Breast epithelium (tissue), 4 donors: ENCODE measurements around the gene NPHP3. TPM values are rescaled to one million over a fixed set of nuclear protein-coding genes. Genes with fewer than 3 reads are reported as not detected.
A peak's percentile ranks its signal among the peaks of the same experiment; 100 is the strongest.
"Not testable (repeated sequence)": the region's sequence is repeated elsewhere in the genome, so short reads cannot be mapped to it uniquely, and the experiment has no call there.

Source experiments
- DNase-seq, 2 donors: peaks; one replicate each; pipeline ENCODE4 v3.0.0-alpha.2; 2019; ENCODE audit warnings: low spot score in 2 of 2
- H3K27ac ChIP-seq, 2 donors: fragments of 200-600 bp; sonication (generic) in 1 of 2; one replicate each; pipeline ENCODE4 v1.5.1; 2016 to 2019; ENCODE audit warnings: mild to moderate bottlenecking in 1 of 2
- H3K27me3 ChIP-seq, 2 donors: fragments of 200-600 bp; sonication (generic) in 1 of 2; one replicate each; pipeline versions ENCODE4 v1.5.1 to v1.6.0; 2017 to 2019; ENCODE audit warnings: control low read depth in 1 of 2, mild to moderate bottlenecking in 1 of 2
- H3K36me3 ChIP-seq: fragments of 200-600 bp; one replicate; pipeline ENCODE4 v1.5.1; 2019
- H3K4me1 ChIP-seq, 2 donors: fragments of 200-600 bp; sonication (generic); one replicate each; pipeline ENCODE4 v1.5.1; 2016 to 2019; ENCODE audit warnings: control low read depth in 1 of 2
- H3K4me3 ChIP-seq, 3 donors: fragments of 200-600 bp; sonication (generic); 1 replicate in 2 of 3; 2 replicates in 1 of 3; pipeline ENCODE4 v1.5.1; 2016 to 2019; ENCODE audit warnings: mild to moderate bottlenecking in 3 of 3, moderate library complexity in 2 of 3
- H3K9me3 ChIP-seq, 2 donors: fragments of 200-600 bp; sonication (generic) in 1 of 2; one replicate each; pipeline ENCODE4 v1.5.1; 2016 to 2019; ENCODE audit warnings: control low read depth in 1 of 2
- CTCF ChIP-seq, 3 donors: fragments of 450-650 bp; IDR thresholded peaks; one replicate each; pipeline ENCODE4 v1.5.1; 2016 to 2017; ENCODE audit warnings: antibody characterized with exemption in 3 of 3, mild to moderate bottlenecking in 3 of 3, moderate library complexity in 3 of 3
- POLR2A ChIP-seq: fragments of 450-650 bp; IDR thresholded peaks from one replicate; pipeline ENCODE4 v1.6.1; 2016; ENCODE audit warnings: antibody characterized with exemption, mild to moderate bottlenecking, moderate library complexity
- POLR2AphosphoS5 ChIP-seq, 3 donors: sonication (generic); formaldehyde crosslinking; IDR thresholded peaks; one replicate each; pipeline ENCODE4 v1.6.1; 2017; ENCODE audit warnings: antibody characterized with exemption in 3 of 3
- intact Hi-C: fragments of 100-400 bp; cut with DNase I; formaldehyde crosslinking; loops from one replicate; pipeline ENCODE4 v1.15.1; 2023; ENCODE audit warnings: low total_unique reads
- total RNA-seq, 3 donors: library from RNA; depleted of rRNA; stranded (reverse); fragments of >200 nt; gene quantifications; one replicate each; pipeline ENCODE4 v1.1.0, GENCODE V29; 2016

NPHP3 gene
- total RNA-seq, 3 donors from 2014 or later: 53.0 to 98.2 (median 54.7) TPM

DNA sequence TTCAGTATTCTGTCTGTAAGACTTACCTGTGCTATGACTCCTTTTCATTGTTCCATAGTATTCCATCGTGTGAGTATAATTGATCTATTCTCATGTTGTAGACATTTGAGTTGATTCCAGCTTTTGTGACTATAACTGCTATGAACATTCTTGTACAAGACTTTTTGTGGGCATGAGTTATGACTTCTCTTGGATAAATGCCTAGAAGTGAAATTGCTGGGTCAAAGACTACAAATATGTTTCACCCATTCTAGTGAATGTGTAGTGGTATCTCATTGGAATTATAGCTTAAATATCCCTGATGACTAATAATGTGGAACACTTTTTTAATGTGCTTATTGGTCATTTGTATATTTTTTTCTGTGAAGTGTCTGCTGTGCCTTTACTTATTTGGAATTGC, 27.6 kb upstream of the NPHP3 start:
- intact Hi-C loops: no loop called here
- TF ChIP-seq CTCF (IDR thresholded peaks at IDR 0.05): no peak
- DNase-seq: no peak
- H3K27me3 ChIP-seq: no peaks in the 10 kb centered on the region
- no peaks in the 10 kb centered on the region for H3K9me3 ChIP-seq
- H3K4me1 ChIP-seq: no peaks in the 10 kb centered on the region
- H3K27ac ChIP-seq: no peak overlapping the region
- no peaks in the 10 kb centered on the region for H3K36me3 ChIP-seq
- no peak overlapping the region for H3K4me3 ChIP-seq

DNA sequence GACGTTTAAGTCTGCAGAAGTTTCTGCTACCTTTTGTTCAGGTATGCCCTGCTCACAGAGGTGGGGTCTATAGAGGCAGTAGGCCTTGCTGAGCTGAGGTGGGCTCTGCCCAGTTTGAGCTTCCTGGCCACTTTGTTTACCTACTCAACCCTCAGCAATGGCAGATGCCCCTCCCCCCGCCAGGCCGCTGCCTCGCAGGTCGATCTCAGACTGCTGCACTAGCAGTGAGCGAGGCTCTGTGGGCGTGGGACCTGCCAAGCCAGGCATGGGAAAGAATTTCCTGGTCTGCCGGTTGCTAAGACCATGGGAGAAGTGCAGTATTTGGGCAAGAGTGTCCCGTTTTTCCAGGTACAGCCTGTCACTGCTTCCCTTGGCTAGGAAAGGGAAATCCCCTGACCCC, 24.5 kb upstream of the NPHP3 start:
- intact Hi-C loops, H3K36me3 ChIP-seq, H3K4me3 ChIP-seq, H3K27me3 ChIP-seq, H3K9me3 ChIP-seq, H3K27ac ChIP-seq, DNase-seq, H3K4me1 ChIP-seq: not testable (repeated sequence)

GRCh38 chr3:132738314-132738713, 16.1 kb upstream of the NPHP3 start:
- no peaks in the 10 kb centered on the region for H3K27me3 ChIP-seq
- H3K27ac ChIP-seq: no peak overlapping the region
- H3K9me3 ChIP-seq: no peaks in the 10 kb centered on the region
- intact Hi-C loops: loop anchor here (10.0 kb wide), 1 partner anchor 686 kb away; no protein-coding TSS in a partner anchor
- no peaks in the 10 kb centered on the region for H3K36me3 ChIP-seq
- no peaks in the 10 kb centered on the region for H3K4me1 ChIP-seq
- no peak for DNase-seq
- no peak overlapping the region for H3K4me3 ChIP-seq
- TF ChIP-seq POLR2AphosphoS5 (IDR thresholded peaks at IDR 0.05): no peak
- no peak for TF ChIP-seq POLR2A
- no peak for TF ChIP-seq CTCF (IDR thresholded peaks at IDR 0.05)

DNA sequence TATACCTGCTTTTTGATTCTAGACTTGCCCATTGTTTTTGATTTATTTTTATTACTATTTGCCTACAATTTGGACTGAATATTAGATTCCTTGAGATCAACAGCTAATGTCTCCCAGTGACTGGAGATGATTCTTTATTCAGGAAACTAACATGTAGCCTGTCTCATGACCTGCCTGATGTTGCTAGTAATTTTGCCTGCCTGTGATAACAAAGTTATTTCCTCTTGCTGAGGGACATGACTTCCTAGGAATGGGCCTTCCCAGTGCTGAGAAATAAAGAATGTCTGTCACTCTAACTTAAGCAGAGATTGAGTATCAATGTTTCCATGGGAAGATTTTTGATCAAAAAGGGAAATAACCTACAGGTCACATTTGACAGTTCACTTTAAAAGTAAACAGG, 13.4 kb upstream of the NPHP3 start:
- Histone ChIP-seq H3K9me3 (no peaks in the 10 kb centered on the region), H3K27me3 (no peaks in the 10 kb centered on the region), H3K36me3 (no peaks in the 10 kb centered on the region), H3K4me1 (no peaks in the 10 kb centered on the region), H3K27ac (no peak overlapping the region), H3K4me3 (no peak overlapping the region)
- intact Hi-C loops: loop anchor here (10.0 kb wide), 1 partner anchor 689 kb away; no protein-coding TSS in a partner anchor
- TF ChIP-seq CTCF (IDR thresholded peaks at IDR 0.05): no peak
- no peak for TF ChIP-seq POLR2A
- no peak for TF ChIP-seq POLR2AphosphoS5 (IDR thresholded peaks at IDR 0.05)
- DNase-seq: no peak

GRCh38 chr3:132730891-132731580, 8.8 kb upstream of the NPHP3 start:
- no peaks in the 10 kb centered on the region for H3K27me3 ChIP-seq
- H3K27ac ChIP-seq: no peak overlapping the region
- no peaks in the 10 kb centered on the region for H3K4me1 ChIP-seq
- H3K36me3 ChIP-seq: no peaks in the 10 kb centered on the region
- H3K4me3 ChIP-seq: no peak overlapping the region
- intact Hi-C loops: loop anchor here (10.0 kb wide), 1 partner anchor 694 kb away; no protein-coding TSS in a partner anchor
- no peak for TF ChIP-seq POLR2AphosphoS5 (IDR thresholded peaks at IDR 0.05)
- peak in 2 of 3 donors; percentile 31 to 32 for TF ChIP-seq CTCF (IDR thresholded peaks at IDR 0.05)
- no peak for TF ChIP-seq POLR2A
- DNase-seq: no peak
- no peaks in the 10 kb centered on the region for H3K9me3 ChIP-seq
